A549 (cell line): Measurements from ENCODE around the gene ALG11. TPM values are rescaled to one million over a fixed set of nuclear protein-coding genes. Genes with fewer than 3 reads are reported as not detected.

ENCODE experiments used
- ATAC-seq, 2 experiments: fragments of 200-7000 bp in 1 of 2; fragments of >200 bp in 1 of 2; cut with Nextera tagmentation in 1 of 2; cut with Tn5 transposase in 1 of 2; 3 replicates each; pipeline versions ENCODE4 v1.8.0 to v1.9.1; 2018 to 2020; ENCODE audit warnings: mild to moderate bottlenecking in 1 of 2, moderate library complexity in 1 of 2
- CTCF ChIA-PET: fragments of 300-600 bp; sonication (Branson Sonifier 250); formaldehyde crosslinking; extraction: SDS; loops from one replicate; lab custom pipeline; 2021; ENCODE audit warnings: antibody characterized with exemption, inconsistent platforms; lab: Yijun Ruan, JAX
- POLR2A ChIA-PET: fragments of 350-600 bp; formaldehyde crosslinking; extraction: SDS; loops from one replicate; lab custom pipeline; 2021; ENCODE audit warnings: antibody characterized with exemption, inconsistent platforms; lab: Yijun Ruan, JAX
- DNase-seq, 2 experiments: peaks; one replicate each; pipeline versions ENCODE4 v3.0.0 to v3.0.0-alpha.2; 2011 to 2016; ENCODE audit warnings: low read depth in 1 of 2, low spot score in 1 of 2
- FAIRE-seq: peaks from 2 replicates; lab custom pipeline; 2011; peaks lifted over from hg19 to GRCh38; lab: Jason Lieb, UNC
- H3K27ac ChIP-seq, 2 experiments: fragments of >200 bp; sonication (Bioruptor Twin); formaldehyde crosslinking; 3 replicates each; pipeline ENCODE4 v1.5.1; 2016 to 2017
- H3K4me1 ChIP-seq: fragments of >200 bp; sonication (Bioruptor Twin); formaldehyde crosslinking; 3 replicates; pipeline ENCODE4 v1.6.1; 2016
- H3K4me2 ChIP-seq: fragments of >200 bp; sonication (Bioruptor Twin); formaldehyde crosslinking; 3 replicates; pipeline ENCODE4 v1.6.1; 2016
- H3K4me3 ChIP-seq: fragments of >200 bp; sonication (Bioruptor Twin); formaldehyde crosslinking; 3 replicates; pipeline ENCODE4 v1.5.1; 2016
- H3K9me3 ChIP-seq: fragments of >200 bp; sonication (Bioruptor Twin); formaldehyde crosslinking; 3 replicates; pipeline ENCODE4 v1.6.1; 2016
- CEBPB ChIP-seq, 2 experiments: fragments of >200 bp in 1 of 2; sonication (Bioruptor Twin) in 1 of 2; formaldehyde crosslinking in 1 of 2; IDR thresholded peaks; 2 replicates each; pipeline ENCODE4 v1.6.1; 2012 to 2016
- CHD4 ChIP-seq: fragments of 200-600 bp; sonication (generic); IDR thresholded peaks from 2 replicates; pipeline ENCODE4 v1.6.1; 2016; ENCODE audit warnings: antibody characterized with exemption, mild to moderate bottlenecking, borderline replicate concordance
- EP300 ChIP-seq, 2 experiments: fragments of >200 bp; sonication (Bioruptor Twin); formaldehyde crosslinking; IDR thresholded peaks; 2 replicates in 1 of 2; 3 replicates in 1 of 2; pipeline ENCODE4 v1.6.1; 2016 to 2017
- ESRRA ChIP-seq: fragments of 150-350 bp; IDR thresholded peaks from 2 replicates; pipeline ENCODE4 v1.6.1; 2014; ENCODE audit warnings: mild to moderate bottlenecking, low read length, borderline replicate concordance
- FOXS1 ChIP-seq: fragments of 250-450 bp; sonication (Bioruptor Pico); IDR thresholded peaks from 2 replicates; pipeline ENCODE4 v1.5.0; 2020; ENCODE audit warnings: mild to moderate bottlenecking, moderate library complexity
- GATA3 ChIP-seq: IDR thresholded peaks from 2 replicates; pipeline ENCODE4 v1.6.1; 2012; ENCODE audit warnings: borderline replicate concordance
- HDAC2 ChIP-seq: fragments of 200-600 bp; sonication (generic); IDR thresholded peaks from 2 replicates; pipeline ENCODE4 v1.6.1; 2016
- JUN ChIP-seq, 2 experiments: fragments of >200 bp; sonication (Bioruptor Twin); formaldehyde crosslinking; IDR thresholded peaks; 2 replicates in 1 of 2; 3 replicates in 1 of 2; pipeline ENCODE4 v1.6.1; 2016 to 2017
- MAFK ChIP-seq: fragments of 450-650 bp; IDR thresholded peaks from 2 replicates; pipeline ENCODE4 v1.6.1; 2014; ENCODE audit not compliant: partially characterized antibody
- NR3C1 ChIP-seq: fragments of >200 bp; sonication (Bioruptor Twin); formaldehyde crosslinking; IDR thresholded peaks from 3 replicates; pipeline ENCODE4 v1.6.1; 2017
- PBX3 ChIP-seq: IDR thresholded peaks from 2 replicates; pipeline ENCODE4 v1.6.1; 2012
- PHF8 ChIP-seq: fragments of 200-600 bp; sonication (generic); IDR thresholded peaks from 2 replicates; pipeline ENCODE4 v1.6.1; 2016; ENCODE audit warnings: low read depth, mild to moderate bottlenecking, antibody characterized with exemption, moderate library complexity, borderline replicate concordance
- RFX5 ChIP-seq: fragments of 450-650 bp; IDR thresholded peaks from 2 replicates; pipeline ENCODE4 v1.7.1; 2014; ENCODE audit warnings: antibody characterized with exemption, mild to moderate bottlenecking, moderate library complexity
- SMC3 ChIP-seq: fragments of >200 bp; sonication (Bioruptor Twin); formaldehyde crosslinking; IDR thresholded peaks from 3 replicates; pipeline ENCODE4 v1.6.1; 2018; ENCODE audit warnings: inconsistent platforms
- TFCP2L1 ChIP-seq: fragments of 250-450 bp; sonication (Bioruptor Pico); IDR thresholded peaks from 2 replicates; pipeline ENCODE4 v1.5.0; 2021; ENCODE audit warnings: mild to moderate bottlenecking
- TP53 ChIP-seq: fragments of 250-450 bp; sonication (Bioruptor Pico); IDR thresholded peaks from 2 replicates; pipeline ENCODE4 v1.5.0; 2021; ENCODE audit warnings: mild to moderate bottlenecking, moderate library complexity
- ZSCAN20 ChIP-seq: fragments of 250-450 bp; sonication (Bioruptor Pico); IDR thresholded peaks from 2 replicates; pipeline ENCODE4 v1.8.0; 2022; ENCODE audit warnings: mild to moderate bottlenecking, moderate library complexity
- WGBS: methylation state at CpG from one replicate; pipeline ENCODE4 v1.1.6; 2017; ENCODE audit errors: missing lambda C conversion rate; 5-methylcytosine and 5-hydroxymethylcytosine counted together
- polyA plus RNA-seq, 4 experiments: library from polyadenylated mRNA; depleted of rRNA in 3 of 4; stranded (reverse); fragments of >200 nt; fragmentation: RNase III in 1 of 4; extraction: RNeasy Plus Mini Kit Qiagen cat#74134 plus additional on column Dnase treatment in 1 of 4; gene quantifications; 2 replicates in 3 of 4; 3 replicates in 1 of 4; pipeline ENCODE4 v1.2.3, GENCODE V29; 2011 to 2017
- TF ChIP-seq, protein P1 (sequence below): IDR thresholded peaks from 2 replicates; pipeline ENCODE4 v1.6.1; 2012
- TF ChIP-seq, protein P2 (sequence below): fragments of 200-600 bp; sonication (generic); IDR thresholded peaks from 2 replicates; pipeline ENCODE4 v1.6.1; 2016; ENCODE audit warnings: antibody characterized with exemption, mild to moderate bottlenecking, moderate library complexity

The ALG11 gene
- polyA plus RNA-seq, 2 of the 4 experiments (the other 2 are of a cell fraction), result 17.2 to 17.4 TPM

DNA sequence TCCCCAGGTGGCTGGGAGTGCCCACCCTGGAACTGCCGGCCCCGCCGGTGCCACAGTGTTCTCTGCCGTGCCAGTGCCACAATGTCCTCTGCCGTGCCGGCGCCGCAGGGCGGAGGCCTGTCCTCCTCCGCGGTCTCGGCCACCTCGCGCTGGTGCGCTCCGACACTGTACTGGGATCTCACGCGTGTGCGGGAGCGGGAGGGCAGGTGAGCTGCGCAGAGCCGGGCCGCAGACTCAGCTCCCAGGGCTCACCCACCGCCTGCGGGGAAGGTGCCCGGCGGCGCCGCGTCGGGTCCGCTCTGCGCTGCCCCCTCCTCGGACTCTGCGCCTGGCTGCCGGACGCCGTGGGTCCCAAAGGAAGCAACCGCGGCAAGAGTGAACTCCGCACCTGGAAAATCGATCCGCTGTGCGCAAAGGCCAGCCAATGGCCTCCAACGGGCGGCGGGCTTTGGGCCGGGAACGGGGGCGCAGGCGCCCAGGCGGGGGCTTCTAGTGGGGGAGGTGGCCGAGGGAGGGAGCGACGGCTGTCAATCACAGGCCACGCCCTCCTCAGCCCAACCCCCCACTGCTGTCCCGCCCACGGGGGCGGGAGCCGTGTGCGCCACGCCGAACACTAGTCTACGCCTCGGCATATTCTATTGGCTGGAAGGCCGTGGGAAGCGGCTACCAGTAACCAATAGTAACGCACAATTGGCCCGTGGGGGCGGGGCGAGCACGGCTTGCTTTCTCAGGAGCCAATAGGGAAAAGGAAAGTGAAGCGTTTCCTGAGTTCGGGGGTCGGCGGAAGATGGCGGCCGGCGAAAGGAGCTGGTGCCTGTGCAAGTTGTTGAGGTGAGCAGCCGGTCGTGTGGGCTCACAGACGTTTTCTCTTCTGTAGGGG is at the start of gene ALG11 (continued):
- TF ChIP-seq PHF8, result peak; percentile 21; the same call in 1 of the 2 replicates
- no peak for TF ChIP-seq FOXS1 (CRISPR knock-in tag)
- peak; percentile 42; the same call in 1 of the 2 replicates for TF ChIP-seq RFX5
- no peak for TF ChIP-seq EP300 (IDR thresholded peaks at IDR 0.05)
- no peak for TF ChIP-seq CHD4
- TF ChIP-seq MAFK, result no peak

- TF ChIP-seq TP53 (CRISPR knock-in tag), result no peak
- no peak for TF ChIP-seq NR3C1
- TF ChIP-seq CEBPB (IDR thresholded peaks at IDR 0.05), result no peak
- no peak for TF ChIP-seq ESRRA
- TF ChIP-seq, protein P1, sequence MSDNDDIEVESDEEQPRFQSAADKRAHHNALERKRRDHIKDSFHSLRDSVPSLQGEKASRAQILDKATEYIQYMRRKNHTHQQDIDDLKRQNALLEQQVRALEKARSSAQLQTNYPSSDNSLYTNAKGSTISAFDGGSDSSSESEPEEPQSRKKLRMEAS, result no peak
- TF ChIP-seq TFCP2L1 (CRISPR knock-in tag), result no peak
- TF ChIP-seq GATA3, result no peak
- no peak for TF ChIP-seq SMC3
- TF ChIP-seq ZSCAN20 (CRISPR knock-in tag), result no peak
- TF ChIP-seq HDAC2, result no peak
- TF ChIP-seq JUN (IDR thresholded peaks at IDR 0.05), result no peak
- no peak for TF ChIP-seq EP300 (IDR thresholded peaks at IDR 0.05)
- TF ChIP-seq, protein P2, sequence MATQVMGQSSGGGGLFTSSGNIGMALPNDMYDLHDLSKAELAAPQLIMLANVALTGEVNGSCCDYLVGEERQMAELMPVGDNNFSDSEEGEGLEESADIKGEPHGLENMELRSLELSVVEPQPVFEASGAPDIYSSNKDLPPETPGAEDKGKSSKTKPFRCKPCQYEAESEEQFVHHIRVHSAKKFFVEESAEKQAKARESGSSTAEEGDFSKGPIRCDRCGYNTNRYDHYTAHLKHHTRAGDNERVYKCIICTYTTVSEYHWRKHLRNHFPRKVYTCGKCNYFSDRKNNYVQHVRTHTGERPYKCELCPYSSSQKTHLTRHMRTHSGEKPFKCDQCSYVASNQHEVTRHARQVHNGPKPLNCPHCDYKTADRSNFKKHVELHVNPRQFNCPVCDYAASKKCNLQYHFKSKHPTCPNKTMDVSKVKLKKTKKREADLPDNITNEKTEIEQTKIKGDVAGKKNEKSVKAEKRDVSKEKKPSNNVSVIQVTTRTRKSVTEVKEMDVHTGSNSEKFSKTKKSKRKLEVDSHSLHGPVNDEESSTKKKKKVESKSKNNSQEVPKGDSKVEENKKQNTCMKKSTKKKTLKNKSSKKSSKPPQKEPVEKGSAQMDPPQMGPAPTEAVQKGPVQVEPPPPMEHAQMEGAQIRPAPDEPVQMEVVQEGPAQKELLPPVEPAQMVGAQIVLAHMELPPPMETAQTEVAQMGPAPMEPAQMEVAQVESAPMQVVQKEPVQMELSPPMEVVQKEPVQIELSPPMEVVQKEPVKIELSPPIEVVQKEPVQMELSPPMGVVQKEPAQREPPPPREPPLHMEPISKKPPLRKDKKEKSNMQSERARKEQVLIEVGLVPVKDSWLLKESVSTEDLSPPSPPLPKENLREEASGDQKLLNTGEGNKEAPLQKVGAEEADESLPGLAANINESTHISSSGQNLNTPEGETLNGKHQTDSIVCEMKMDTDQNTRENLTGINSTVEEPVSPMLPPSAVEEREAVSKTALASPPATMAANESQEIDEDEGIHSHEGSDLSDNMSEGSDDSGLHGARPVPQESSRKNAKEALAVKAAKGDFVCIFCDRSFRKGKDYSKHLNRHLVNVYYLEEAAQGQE, result no peak
- TF ChIP-seq PBX3, result no peak
- ChIA-PET POLR2A (no interaction called here), CTCF (interaction anchor here (1.7 kb wide), 1 partner anchor 35 kb away, joined by 5 read pairs; no protein-coding TSS in a partner anchor)
- ATAC-seq (no peak), FAIRE-seq (no peak), DNase-seq (no peak)
- Histone ChIP-seq H3K4me3 (no peak overlapping the region), H3K9me3 (no peaks in the 10 kb centered on the region), H3K4me2 (no peak overlapping the region), H3K27ac (no peak overlapping the region), H3K4me1 (no peaks in the 10 kb centered on the region)
- 88% methylated on average over 10 of the region's 10 CpGs for WGBS
These were observed 46.0 kb upstream of the ALG11 start for GRCh38 chr13:51966186-51966585.
